ENCODE results near the gene AKNA. TPM values are rescaled to one million over a fixed set of nuclear protein-coding genes. Genes with fewer than 3 reads are reported as not detected.

AKNA gene
- total RNA-seq, 1 donor from 2014 or later = 24.6 TPM

- DNase-seq (ENCODE audit: low spot score, unreplicated experiment) = no peak
- peaks cover 31% of the 10 kb centered on the region for H3K36me3 Mint-ChIP-seq (ENCODE audit: insufficient read depth)
Observed at GRCh38 chr9:114346146-114346545, 41.6 kb downstream of the AKNA start.

GRCh38 chr9:114345493-114346065 lies 42.2 kb downstream of the AKNA start:
- Mint-ChIP-seq H3K27ac (no peak overlapping the region), H3K4me1 (ENCODE audit: low read depth) (peaks cover 6% of the 10 kb centered on the region), H3K9me3 (ENCODE audit: low read depth) (no peaks in the 10 kb centered on the region), H3K27me3 (no peaks in the 10 kb centered on the region), H3K4me3 (ENCODE audit: low read depth) (no peak overlapping the region), H3K36me3 (ENCODE audit: insufficient read depth) (peaks cover 32% of the 10 kb centered on the region)
- DNase-seq (ENCODE audit: low spot score, unreplicated experiment) = no peak
- no peak for TF ChIP-seq CTCF (IDR thresholded peaks at IDR 0.05; ENCODE audit: unreplicated experiment)

More at GRCh38 chr9:114346146-114346545, 41.6 kb downstream of the AKNA start:
- no peak overlapping the region for H3K27ac Mint-ChIP-seq
- no peak for TF ChIP-seq CTCF (IDR thresholded peaks at IDR 0.05; ENCODE audit: unreplicated experiment)
- no peak overlapping the region for H3K4me3 Mint-ChIP-seq (ENCODE audit: low read depth)
- H3K9me3 Mint-ChIP-seq (ENCODE audit: low read depth) = no peaks in the 10 kb centered on the region
- H3K27me3 Mint-ChIP-seq = no peaks in the 10 kb centered on the region
- peaks cover 6% of the 10 kb centered on the region for H3K4me1 Mint-ChIP-seq (ENCODE audit: low read depth)

GRCh38 chr9:114344692-114345091 lies 43.1 kb downstream of the AKNA start:
- Mint-ChIP-seq H3K36me3 (ENCODE audit: insufficient read depth) (peaks cover 25% of the 10 kb centered on the region), H3K4me1 (ENCODE audit: low read depth) (peaks cover 6% of the 10 kb centered on the region), H3K27me3 (no peaks in the 10 kb centered on the region), H3K4me3 (ENCODE audit: low read depth) (no peak overlapping the region), H3K27ac (no peak overlapping the region), H3K9me3 (ENCODE audit: low read depth) (no peaks in the 10 kb centered on the region)
- TF ChIP-seq CTCF (IDR thresholded peaks at IDR 0.05; ENCODE audit: unreplicated experiment) = no peak
- no peak for DNase-seq (ENCODE audit: low spot score, unreplicated experiment)

- Mint-ChIP-seq H3K27ac (no peak overlapping the region), H3K9me3 (ENCODE audit: low read depth) (no peaks in the 10 kb centered on the region), H3K4me3 (ENCODE audit: low read depth) (no peak overlapping the region), H3K4me1 (ENCODE audit: low read depth) (peaks cover 2% of the 10 kb centered on the region), H3K27me3 (no peaks in the 10 kb centered on the region), H3K36me3 (ENCODE audit: insufficient read depth) (peaks cover 20% of the 10 kb centered on the region)
- no peak for DNase-seq (ENCODE audit: low spot score, unreplicated experiment)
- no peak for TF ChIP-seq CTCF (IDR thresholded peaks at IDR 0.05; ENCODE audit: unreplicated experiment)
Observed at GRCh38 chr9:114344188-114344566, 43.6 kb downstream of the AKNA start.

GRCh38 chr9:114343471-114344187 lies 44.2 kb downstream of the AKNA start:
- no peaks in the 10 kb centered on the region for H3K9me3 Mint-ChIP-seq (ENCODE audit: low read depth)
- DNase-seq (ENCODE audit: low spot score, unreplicated experiment) = no peak
- H3K4me3 Mint-ChIP-seq (ENCODE audit: low read depth) = no peak overlapping the region
- TF ChIP-seq CTCF (IDR thresholded peaks at IDR 0.05; ENCODE audit: unreplicated experiment) = no peak
- no peaks in the 10 kb centered on the region for H3K27me3 Mint-ChIP-seq
- H3K27ac Mint-ChIP-seq = no peak overlapping the region
- peaks cover 22% of the 10 kb centered on the region for H3K36me3 Mint-ChIP-seq (ENCODE audit: insufficient read depth)
- no peaks in the 10 kb centered on the region for H3K4me1 Mint-ChIP-seq (ENCODE audit: low read depth)

All from progenitor cell of endocrine pancreas (in vitro differentiated cells).